Keratinocyte (primary cell): ENCODE results near the gene NKIRAS1. TPM values are rescaled to one million over a fixed set of nuclear protein-coding genes. Genes with fewer than 3 reads are reported as not detected.

Source experiments
- DNase-seq: peaks from one replicate; pipeline ENCODE4 v3.0.0-alpha.2; 2011; ENCODE audit warnings: low read depth, missing footprints, low spot score
- FAIRE-seq: peaks from 2 replicates; lab custom pipeline; 2011; peaks lifted over from hg19 to GRCh38; lab: Jason Lieb, UNC
- H2AFZ ChIP-seq: 2 replicates; pipeline ENCODE4 v1.6.0; 2012; ENCODE audit warnings: low read length, control low read depth, inconsistent platforms; ENCODE audit not compliant: control insufficient read depth
- H3K27ac ChIP-seq: 2 replicates; pipeline ENCODE4 v1.5.1; 2011; ENCODE audit warnings: low read length; ENCODE audit not compliant: control insufficient read depth, insufficient read depth
- H3K27me3 ChIP-seq: 3 replicates; pipeline ENCODE4 v1.6.0; 2011; ENCODE audit warnings: low read length; ENCODE audit not compliant: control insufficient read depth, insufficient read depth; ENCODE audit errors: extremely low read depth
- H3K36me3 ChIP-seq, 2 experiments: 2 replicates in 1 of 2; 3 replicates in 1 of 2; pipeline ENCODE4 v1.5.1; 2011; ENCODE audit warnings: low read length in 2 of 2, mild to moderate bottlenecking in 1 of 2; ENCODE audit not compliant: control insufficient read depth in 2 of 2, insufficient read depth in 2 of 2; ENCODE audit errors: extremely low read depth in 1 of 2
- H3K4me1 ChIP-seq: 3 replicates; pipeline ENCODE4 v1.5.1; 2011; ENCODE audit warnings: low read length; ENCODE audit not compliant: control insufficient read depth, insufficient read depth; ENCODE audit errors: extremely low read depth
- H3K4me2 ChIP-seq: 3 replicates; pipeline ENCODE4 v1.6.0; 2011; ENCODE audit warnings: low read depth, low read length; ENCODE audit not compliant: control insufficient read depth, insufficient read depth; ENCODE audit errors: extremely low read depth
- H3K4me3 ChIP-seq, 3 experiments: fragments of 200-600 bp in 1 of 3; sonication (generic) in 1 of 3; 2 replicates in 2 of 3; 3 replicates in 1 of 3; pipeline ENCODE4 v1.5.1; 2011 to 2016; ENCODE audit warnings: low read length in 3 of 3, mild to moderate bottlenecking in 3 of 3, control low read depth in 2 of 3, inconsistent platforms in 1 of 3, low read depth in 1 of 3, mixed read lengths in 1 of 3, mixed run types in 1 of 3, moderate library complexity in 1 of 3; ENCODE audit not compliant: control insufficient read depth in 2 of 3, insufficient read depth in 2 of 3; ENCODE audit errors: extremely low read depth in 1 of 3
- H3K79me2 ChIP-seq: 2 replicates; pipeline ENCODE4 v1.6.0; 2012; ENCODE audit warnings: low read length; ENCODE audit not compliant: control insufficient read depth, insufficient read depth
- H3K9ac ChIP-seq: 3 replicates; pipeline ENCODE4 v1.6.0; 2011; ENCODE audit warnings: low read length; ENCODE audit not compliant: control insufficient read depth, insufficient read depth; ENCODE audit errors: extremely low read depth
- H3K9me1 ChIP-seq: 3 replicates; pipeline ENCODE4 v1.6.0; 2011; ENCODE audit warnings: low read length; ENCODE audit not compliant: control insufficient read depth, insufficient read depth; ENCODE audit errors: extremely low read depth
- H3K9me3 ChIP-seq: 2 replicates; pipeline ENCODE4 v1.5.1; 2012; ENCODE audit warnings: low read depth, low read length; ENCODE audit not compliant: control insufficient read depth
- H4K20me1 ChIP-seq: 3 replicates; pipeline ENCODE4 v1.6.0; 2011; ENCODE audit warnings: low read length; ENCODE audit not compliant: control insufficient read depth, insufficient read depth; ENCODE audit errors: extremely low read depth
- EZH2 ChIP-seq: IDR thresholded peaks from one replicate; pipeline ENCODE4 v1.6.1; 2012; ENCODE audit warnings: inconsistent platforms, mild to moderate bottlenecking, low read length, moderate library complexity
- dilution Hi-C: fragments of 300-500 bp; cut with MboI; formaldehyde crosslinking; loops from one replicate; pipeline ENCODE4 v1.7.0; 2020; ENCODE audit warnings: low sequenced_read_pairs; ENCODE audit not compliant: extremely low pct_ligation_motif_present
- polyA plus RNA-seq, 5 experiments: library from polyadenylated mRNA; depleted of rRNA in 3 of 5; stranded (reverse) in 3 of 5; stranded (forward) in 1 of 5; unstranded in 1 of 5; fragments of >200 nt; gene quantifications; 1 replicate in 1 of 5; 2 replicates in 3 of 5; 3 replicates in 1 of 5; pipeline versions ENCODE4 v1.2.1 to v1.2.3, GENCODE V29; 2011 to 2012; ENCODE audit warnings: missing spikeins in 2 of 5, low read depth in 1 of 5, low replicate concordance in 1 of 5
- TF ChIP-seq, protein P1 (sequence below), 3 experiments: IDR thresholded peaks in 1 of 3; conservative IDR thresholded peaks in 1 of 3; optimal IDR thresholded peaks in 1 of 3; 2 replicates in 2 of 3; 3 replicates in 1 of 3; pipeline versions ENCODE3 to v1.5.1; 2011; ENCODE audit warnings: low read length in 3 of 3, mild to moderate bottlenecking in 3 of 3, moderate library complexity in 2 of 3, control low read depth in 1 of 3, inconsistent platforms in 1 of 3; ENCODE audit not compliant: insufficient read depth in 2 of 3; ENCODE audit errors: extremely low read depth in 1 of 3

The NKIRAS1 gene
- polyA plus RNA-seq, 1 donor (not counting 4 experiments of a cell fraction or from before 2014, with no cell fraction given) = 10.7 TPM

DNA sequence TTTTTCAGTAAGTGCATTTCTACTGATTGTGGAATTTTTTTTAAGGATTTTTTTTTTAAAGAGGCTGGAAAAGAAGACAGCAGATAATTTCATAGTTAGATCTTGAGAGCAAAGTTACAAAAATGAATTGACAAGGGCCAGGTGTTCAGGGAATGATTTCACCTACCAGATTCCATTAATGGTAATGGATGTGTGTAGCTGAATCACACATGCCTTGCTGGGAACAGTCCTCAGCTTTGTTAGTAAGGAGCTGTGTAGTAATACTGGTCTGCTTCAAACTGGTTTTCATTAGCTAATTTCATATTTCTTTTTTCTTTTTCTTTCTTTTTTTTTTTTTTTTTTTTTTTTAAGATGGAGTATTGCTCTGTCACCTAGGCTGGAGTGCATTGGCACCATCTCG is 44.3 kb upstream of the NKIRAS1 start:
- dilution Hi-C loops = no loop called here
- FAIRE-seq (no peak), DNase-seq (no peak)
- Histone ChIP-seq H3K4me2 (no peak overlapping the region), H3K9ac (no peak overlapping the region), H2AFZ (no peak overlapping the region), H4K20me1 (no peaks in the 10 kb centered on the region), H3K4me3 (no peak overlapping the region), H3K79me2 (peaks cover 2% of the 10 kb centered on the region), H3K36me3 (peaks cover 3 to 7% of the 10 kb centered on the region in 2 experiments), H3K9me3 (no peaks in the 10 kb centered on the region), H3K27me3 (no peaks in the 10 kb centered on the region), H3K27ac (no peak overlapping the region), H3K9me1 (no peaks in the 10 kb centered on the region), H3K4me1 (peaks cover 23% of the 10 kb centered on the region)
- TF ChIP-seq, protein P1, sequence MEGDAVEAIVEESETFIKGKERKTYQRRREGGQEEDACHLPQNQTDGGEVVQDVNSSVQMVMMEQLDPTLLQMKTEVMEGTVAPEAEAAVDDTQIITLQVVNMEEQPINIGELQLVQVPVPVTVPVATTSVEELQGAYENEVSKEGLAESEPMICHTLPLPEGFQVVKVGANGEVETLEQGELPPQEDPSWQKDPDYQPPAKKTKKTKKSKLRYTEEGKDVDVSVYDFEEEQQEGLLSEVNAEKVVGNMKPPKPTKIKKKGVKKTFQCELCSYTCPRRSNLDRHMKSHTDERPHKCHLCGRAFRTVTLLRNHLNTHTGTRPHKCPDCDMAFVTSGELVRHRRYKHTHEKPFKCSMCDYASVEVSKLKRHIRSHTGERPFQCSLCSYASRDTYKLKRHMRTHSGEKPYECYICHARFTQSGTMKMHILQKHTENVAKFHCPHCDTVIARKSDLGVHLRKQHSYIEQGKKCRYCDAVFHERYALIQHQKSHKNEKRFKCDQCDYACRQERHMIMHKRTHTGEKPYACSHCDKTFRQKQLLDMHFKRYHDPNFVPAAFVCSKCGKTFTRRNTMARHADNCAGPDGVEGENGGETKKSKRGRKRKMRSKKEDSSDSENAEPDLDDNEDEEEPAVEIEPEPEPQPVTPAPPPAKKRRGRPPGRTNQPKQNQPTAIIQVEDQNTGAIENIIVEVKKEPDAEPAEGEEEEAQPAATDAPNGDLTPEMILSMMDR (optimal IDR thresholded peaks at IDR 0.05 in 1 of 3, IDR thresholded peaks at IDR 0.05 in 1 of 3, conservative IDR thresholded peaks at IDR 0.05 in 1 of 3; ENCODE audit: extremely low read depth in 1 of 3, insufficient read depth in 2 of 3, low read length in 3 of 3) = no peak
- TF ChIP-seq EZH2 = no peak

DNA sequence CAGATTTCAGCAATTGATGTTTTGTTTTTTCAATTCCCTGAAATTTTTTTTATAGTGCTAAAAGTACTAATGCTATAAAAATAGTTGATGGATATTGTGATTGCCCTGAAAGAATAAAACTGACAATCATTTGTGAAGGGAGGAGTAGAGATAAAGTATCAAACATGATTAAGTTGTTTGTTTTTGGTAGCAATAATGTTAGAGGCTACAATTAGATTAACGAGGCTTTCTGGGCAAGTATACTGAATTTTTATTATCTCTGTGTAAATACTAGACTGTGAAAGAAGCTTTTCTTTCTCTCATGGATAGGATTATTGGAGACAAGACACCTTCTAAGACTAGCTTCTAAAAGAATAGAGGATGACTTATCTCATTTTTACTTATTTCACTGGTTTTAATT is 43.9 kb upstream of the NKIRAS1 start:
- H3K9ac ChIP-seq = no peak overlapping the region
- H3K9me3 ChIP-seq = no peaks in the 10 kb centered on the region
- no peak overlapping the region for H3K4me2 ChIP-seq
- H3K9me1 ChIP-seq = no peaks in the 10 kb centered on the region
- H3K36me3 ChIP-seq = peaks cover 2% of the 10 kb centered on the region in 2 experiments
- no peak overlapping the region for H2AFZ ChIP-seq
- H3K79me2 ChIP-seq = no peaks in the 10 kb centered on the region
- FAIRE-seq = no peak
- TF ChIP-seq, protein P1 (optimal IDR thresholded peaks at IDR 0.05 in 1 of 3, IDR thresholded peaks at IDR 0.05 in 1 of 3, conservative IDR thresholded peaks at IDR 0.05 in 1 of 3; ENCODE audit: extremely low read depth in 1 of 3, insufficient read depth in 2 of 3, low read length in 3 of 3) = no peak
- TF ChIP-seq EZH2 = no peak
- no peak for DNase-seq
- H3K4me1 ChIP-seq = peaks cover 23% of the 10 kb centered on the region
- no peaks in the 10 kb centered on the region for H3K27me3 ChIP-seq
- H4K20me1 ChIP-seq = no peaks in the 10 kb centered on the region
- no peak overlapping the region for H3K27ac ChIP-seq
- no peak overlapping the region for H3K4me3 ChIP-seq
- dilution Hi-C loops = no loop called here
